Keratinocyte (primary cell): ENCODE measurements around the gene PPP1R14B.

ENCODE experiments used
- CTCF ChIP-seq, 3 experiments: IDR thresholded peaks in 1 of 3; conservative IDR thresholded peaks in 1 of 3; optimal IDR thresholded peaks in 1 of 3; 2 replicates in 2 of 3; 3 replicates in 1 of 3; pipeline versions ENCODE3 to v1.5.1; 2011; ENCODE audit warnings: low read length in 3 of 3, mild to moderate bottlenecking in 3 of 3, moderate library complexity in 2 of 3, control low read depth in 1 of 3, inconsistent platforms in 1 of 3; ENCODE audit not compliant: insufficient read depth in 2 of 3; ENCODE audit errors: extremely low read depth in 1 of 3
- EZH2 ChIP-seq: IDR thresholded peaks from one replicate; pipeline ENCODE4 v1.6.1; 2012; ENCODE audit warnings: inconsistent platforms, mild to moderate bottlenecking, low read length, moderate library complexity

GRCh38 chr11:64276653-64277431 lies 30.1 kb upstream of the PPP1R14B start:
- TF ChIP-seq CTCF (optimal IDR thresholded peaks at IDR 0.05 in 1 of 3, IDR thresholded peaks at IDR 0.05 in 1 of 3, conservative IDR thresholded peaks at IDR 0.05 in 1 of 3; ENCODE audit: extremely low read depth in 1 of 3, insufficient read depth in 2 of 3, low read length in 3 of 3): no peak
- TF ChIP-seq EZH2: no peak
